ENCODE measurements around the gene MLC1.

The MLC1 gene

DNA sequence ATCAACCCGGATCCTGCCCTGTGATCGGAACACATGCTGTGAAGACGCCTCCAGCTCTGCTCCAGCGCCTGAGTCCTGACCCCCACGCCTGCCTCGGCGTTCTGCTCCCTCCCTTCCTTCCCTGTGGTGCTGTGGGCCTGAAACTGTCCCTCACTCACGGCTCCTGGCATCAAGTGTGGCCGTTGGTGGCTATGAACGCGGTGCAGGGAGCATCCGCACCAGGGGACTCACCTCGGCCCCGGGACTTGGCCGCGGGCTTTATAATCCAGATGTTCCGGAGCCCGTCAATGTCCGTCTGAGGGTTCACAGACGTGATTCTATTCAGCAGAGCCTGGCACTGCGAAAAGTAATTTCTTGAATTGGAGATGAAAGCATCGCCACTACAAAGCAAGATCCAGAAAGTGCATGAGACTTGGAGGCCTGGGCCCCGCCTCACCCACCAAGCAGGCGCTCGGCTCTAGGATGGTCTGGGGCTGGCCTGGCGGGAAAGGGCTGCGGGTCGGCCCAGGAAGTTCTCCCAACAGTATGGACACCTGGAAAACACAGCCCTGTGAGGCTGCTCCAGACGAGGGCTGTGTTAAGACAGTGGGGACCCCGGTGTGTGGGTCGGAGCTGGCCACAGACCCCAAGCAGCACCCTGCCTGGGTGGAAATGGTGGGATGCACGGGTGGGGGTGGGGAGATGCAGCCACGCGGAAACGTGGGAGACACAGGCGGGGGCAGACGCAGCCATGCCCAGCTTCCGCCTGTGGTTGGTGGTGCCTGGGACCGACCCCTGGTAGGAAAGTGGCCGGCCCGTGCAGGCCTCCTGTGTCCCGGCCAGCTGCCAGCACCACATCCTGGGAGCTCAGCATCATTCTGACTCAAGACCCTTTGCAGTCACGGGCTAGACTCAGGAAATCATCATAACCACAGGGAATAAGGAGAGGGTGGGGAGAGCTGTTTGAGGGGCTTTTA lies 50.8 kb downstream of the MLC1 start:
- DNase-seq: no peak

DNA sequence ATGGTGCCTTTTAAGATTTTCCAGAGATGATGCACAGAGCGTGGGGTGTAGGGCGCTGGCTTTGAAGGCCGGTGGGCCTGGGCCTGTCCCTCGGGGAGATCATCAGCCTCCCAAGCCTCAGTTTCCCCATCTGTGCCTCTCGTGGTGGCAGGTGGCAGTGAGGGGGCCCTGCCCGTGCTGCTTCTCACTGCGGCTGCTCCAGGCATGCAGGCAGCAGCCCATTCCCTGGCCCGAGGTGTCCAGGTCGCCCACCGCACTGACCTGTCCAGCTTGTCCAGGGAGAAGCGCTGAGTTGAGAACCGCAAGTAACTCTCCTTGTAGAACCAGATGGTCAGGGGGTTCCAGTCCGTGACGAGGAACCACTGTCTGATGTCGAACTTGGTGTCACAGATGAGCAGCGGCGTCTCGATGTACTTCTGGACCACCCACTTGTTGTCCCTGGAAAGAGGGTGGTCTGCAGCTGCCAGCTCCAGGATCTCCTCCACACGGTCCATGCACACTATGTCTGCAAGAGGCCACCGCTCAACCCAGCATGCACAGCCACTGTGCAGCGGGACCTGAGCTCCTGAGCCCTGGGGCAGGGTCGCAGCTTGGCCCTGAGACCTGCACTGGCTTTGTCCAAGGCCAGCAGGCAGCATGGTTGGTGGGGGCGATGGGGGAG lies 52.2 kb downstream of the MLC1 start:
- no peak for DNase-seq

GRCh38 chr22:50032109-50032871 lies 52.9 kb downstream of the MLC1 start:
- DNase-seq: no peak

GRCh38 chr22:50031189-50032091 lies 53.8 kb downstream of the MLC1 start:
- no peak for DNase-seq

GRCh38 chr22:50030297-50031188 lies 54.7 kb downstream of the MLC1 start:
- DNase-seq: no peak

GRCh38 chr22:50027639-50028537 lies 57.3 kb downstream of the MLC1 start:
- DNase-seq: no peak

GRCh38 chr22:50025993-50026392 lies 59.2 kb downstream of the MLC1 start:
- no peak for DNase-seq

- no peak for DNase-seq
Measured at GRCh38 chr22:50022171-50022819, 62.9 kb downstream of the MLC1 start.

- DNase-seq: no peak
Measured at GRCh38 chr22:50020606-50021005, 64.6 kb downstream of the MLC1 start.

GRCh38 chr22:50019316-50019715 lies 65.9 kb downstream of the MLC1 start:
- DNase-seq: no peak

GRCh38 chr22:50018608-50019285 lies 66.5 kb downstream of the MLC1 start:
- no peak for DNase-seq

GRCh38 chr22:50017701-50018224 lies 67.5 kb downstream of the MLC1 start:
- DNase-seq: no peak

- DNase-seq: no peak
Measured at GRCh38 chr22:50016988-50017700, 68.1 kb downstream of the MLC1 start.

GRCh38 chr22:50016308-50016987 lies 68.8 kb downstream of the MLC1 start:
- DNase-seq: no peak

DNA sequence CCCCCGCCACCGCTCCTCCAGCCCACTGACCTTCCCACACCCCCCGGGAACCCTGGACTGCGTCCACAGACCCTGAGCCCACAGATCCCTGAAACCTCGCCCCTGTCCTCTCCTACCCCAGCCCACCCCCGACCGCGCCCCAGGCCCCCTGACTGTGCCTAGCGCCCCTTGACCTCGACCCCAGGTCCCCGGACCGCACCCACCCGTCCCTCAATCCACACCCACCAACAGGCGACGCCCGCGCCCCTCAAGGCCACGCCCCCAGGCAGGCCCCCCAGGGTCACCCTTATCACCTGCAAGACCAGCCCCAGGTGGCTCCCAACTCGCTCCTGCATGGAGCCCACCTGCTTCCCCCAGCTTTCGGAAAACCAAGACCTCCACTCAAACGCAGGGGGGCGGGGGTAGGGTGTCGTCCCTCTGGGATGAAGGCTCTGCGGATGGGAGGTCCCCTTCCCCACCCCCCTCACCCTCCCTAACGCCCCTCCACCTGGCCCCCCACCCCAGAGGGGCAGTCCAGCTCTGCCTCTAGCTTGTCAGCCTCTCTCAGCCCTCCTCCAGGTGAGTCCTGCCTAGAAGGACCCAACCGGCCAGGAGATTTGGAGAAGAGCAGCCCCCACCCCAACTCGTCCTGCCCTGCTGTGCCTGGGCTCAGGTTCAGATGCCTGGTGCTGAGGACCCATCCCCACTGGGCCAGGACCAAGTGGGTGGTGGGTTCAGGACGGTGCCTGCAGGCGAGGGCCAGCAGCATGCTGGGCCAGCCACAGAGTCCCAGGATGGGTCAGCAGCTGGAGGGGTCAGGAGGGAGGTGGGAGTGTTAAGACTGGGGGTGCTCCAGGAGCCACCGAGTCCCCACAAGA lies 69.5 kb downstream of the MLC1 start:
- no peak for DNase-seq

DNA sequence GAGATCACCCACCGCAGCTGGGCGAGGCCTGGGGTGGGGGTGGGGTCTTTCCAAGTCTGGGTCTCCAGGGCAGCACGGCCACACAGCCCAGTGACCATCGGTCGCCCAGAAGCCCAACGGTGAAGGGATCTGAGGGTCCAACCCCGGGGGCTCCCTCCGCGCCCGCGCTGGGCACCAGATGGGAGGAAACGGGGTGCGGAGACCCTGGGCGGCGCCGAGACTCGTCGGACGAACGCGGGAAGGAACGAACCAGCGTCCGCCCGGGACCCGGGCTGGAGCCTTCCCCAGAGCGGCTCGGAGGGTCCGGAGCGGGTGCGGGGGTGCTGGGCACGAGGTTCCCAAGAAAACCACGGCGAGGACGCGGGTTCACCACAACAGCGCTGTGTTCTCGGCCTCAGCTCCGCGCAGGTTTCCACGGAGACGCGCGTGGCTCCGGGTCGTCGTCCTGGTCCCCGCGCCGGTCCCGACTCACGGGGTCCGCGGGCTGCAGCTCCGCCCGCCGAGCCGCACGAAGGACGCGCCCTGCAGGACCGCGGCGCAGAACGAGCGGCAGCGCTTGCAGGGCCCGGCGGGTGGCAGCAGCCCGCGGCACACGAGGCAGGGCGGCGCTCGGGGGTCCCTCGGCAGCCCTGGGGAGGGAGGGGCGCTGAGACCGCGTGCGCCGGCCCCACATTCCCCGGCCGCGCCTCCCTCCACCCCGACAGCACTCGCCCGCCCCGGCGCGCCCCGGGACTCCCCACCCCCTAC lies 70.4 kb downstream of the MLC1 start:
- no peak for DNase-seq
